HG02763 (cell line): ENCODE results near the gene GNB1.

Experiments
- ATAC-seq: cut with Tn5 transposase; IDR thresholded peaks from one replicate; pipeline ENCODE4 v1.9.1; 2021; ENCODE audit warnings: mild to moderate bottlenecking, moderate library complexity; ENCODE audit not compliant: unreplicated experiment

GNB1 gene

GRCh38 chr1:1786836-1787605 is 103.9 kb downstream of the GNB1 start:
- ATAC-seq, result no peak

GRCh38 chr1:1785666-1786065 is 105.2 kb downstream of the GNB1 start:
- no peak for ATAC-seq

- no peak for ATAC-seq
These were observed 106.0 kb downstream of the GNB1 start for GRCh38 chr1:1784933-1785332.

- no peak for ATAC-seq
These were observed 107.6 kb downstream of the GNB1 start for GRCh38 chr1:1783320-1783719.

- no peak for ATAC-seq
These were observed 108.3 kb downstream of the GNB1 start for GRCh38 chr1:1782399-1783221.

GRCh38 chr1:1781526-1781903 is 109.4 kb downstream of the GNB1 start:
- ATAC-seq, result no peak

GRCh38 chr1:1780598-1781525 is 110.0 kb downstream of the GNB1 start:
- no peak for ATAC-seq

- peak; percentile 22 for ATAC-seq
These were observed 110.9 kb downstream of the GNB1 start for GRCh38 chr1:1779691-1780597.

GRCh38 chr1:1779320-1779675 is 111.6 kb downstream of the GNB1 start:
- no peak for ATAC-seq

- peak; percentile 67 for ATAC-seq
These were observed 112.1 kb downstream of the GNB1 start for GRCh38 chr1:1778663-1779319.

- ATAC-seq, result peak; percentile 39
These were observed 112.8 kb downstream of the GNB1 start, which contains the start of gene NADK for GRCh38 chr1:1777950-1778662. TSS of gene NADK (minus strand) at chr1:1778470. CDS start at chr1:1765406, 13,064 bp downstream.

- no peak for ATAC-seq
These were observed 113.3 kb downstream of the GNB1 start for GRCh38 chr1:1777583-1777899.

- no peak for ATAC-seq
These were observed 114.0 kb downstream of the GNB1 start for GRCh38 chr1:1776672-1777582.

- no peak for ATAC-seq
These were observed 115.3 kb downstream of the GNB1 start for GRCh38 chr1:1775327-1776226.

GRCh38 chr1:1773874-1774273 is 117.0 kb downstream of the GNB1 start:
- ATAC-seq, result no peak

GRCh38 chr1:1771096-1771495 is 119.8 kb downstream of the GNB1 start:
- ATAC-seq, result no peak

GRCh38 chr1:1770102-1770501 is 120.8 kb downstream of the GNB1 start:
- ATAC-seq, result no peak
